Neuron (in vitro differentiated cells): ENCODE data around the gene CHTF8.
"Not testable (repeated sequence)": the region's sequence is repeated elsewhere in the genome, so short reads cannot be mapped to it uniquely, and the experiment has no call there.

Experiments
- H2AFZ ChIP-seq: one replicate; pipeline ENCODE4 v1.6.1; 2013; ENCODE audit warnings: low read depth, mild to moderate bottlenecking, inconsistent platforms, low read length, moderate library complexity
- H3K27me3 ChIP-seq: one replicate; pipeline ENCODE4 v1.6.1; 2013; ENCODE audit warnings: low read length; ENCODE audit not compliant: insufficient read depth
- H3K36me3 ChIP-seq: one replicate; pipeline ENCODE4 v1.6.1; 2013; ENCODE audit warnings: low read length; ENCODE audit not compliant: insufficient read depth
- H3K4me1 ChIP-seq: one replicate; pipeline ENCODE4 v1.6.1; 2013; ENCODE audit warnings: low read length; ENCODE audit not compliant: insufficient read depth
- H3K4me3 ChIP-seq: 2 replicates; pipeline ENCODE4 v1.5.1; 2013; ENCODE audit warnings: mild to moderate bottlenecking, low read length, moderate library complexity
- H3K9me3 ChIP-seq: one replicate; pipeline ENCODE4 v1.6.1; 2013; ENCODE audit warnings: low read length

The CHTF8 gene

DNA sequence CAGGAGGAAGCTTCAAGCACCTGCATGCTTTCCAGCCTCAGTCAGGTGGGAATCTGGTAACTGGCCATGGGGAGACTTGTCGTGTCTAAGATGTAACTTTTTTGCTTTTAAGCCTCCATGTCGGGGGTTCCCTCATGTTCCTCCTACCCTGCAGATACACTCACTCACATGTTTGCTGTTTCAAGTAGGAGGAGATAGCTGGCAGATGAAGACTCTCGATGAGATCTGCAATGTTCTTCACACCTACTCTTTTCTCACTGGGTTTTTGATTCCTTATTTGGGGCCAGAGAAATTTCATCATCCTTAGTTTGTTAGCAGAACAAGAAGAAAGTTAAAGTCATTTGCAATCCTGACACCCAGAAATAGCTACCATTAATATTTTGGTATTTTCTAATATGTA, 24.8 kb upstream of the CHTF8 start:
- Histone ChIP-seq H3K9me3 (no peaks in the 10 kb centered on the region), H3K36me3 (peaks cover 78% of the 10 kb centered on the region), H3K4me3 (no peak overlapping the region)

DNA sequence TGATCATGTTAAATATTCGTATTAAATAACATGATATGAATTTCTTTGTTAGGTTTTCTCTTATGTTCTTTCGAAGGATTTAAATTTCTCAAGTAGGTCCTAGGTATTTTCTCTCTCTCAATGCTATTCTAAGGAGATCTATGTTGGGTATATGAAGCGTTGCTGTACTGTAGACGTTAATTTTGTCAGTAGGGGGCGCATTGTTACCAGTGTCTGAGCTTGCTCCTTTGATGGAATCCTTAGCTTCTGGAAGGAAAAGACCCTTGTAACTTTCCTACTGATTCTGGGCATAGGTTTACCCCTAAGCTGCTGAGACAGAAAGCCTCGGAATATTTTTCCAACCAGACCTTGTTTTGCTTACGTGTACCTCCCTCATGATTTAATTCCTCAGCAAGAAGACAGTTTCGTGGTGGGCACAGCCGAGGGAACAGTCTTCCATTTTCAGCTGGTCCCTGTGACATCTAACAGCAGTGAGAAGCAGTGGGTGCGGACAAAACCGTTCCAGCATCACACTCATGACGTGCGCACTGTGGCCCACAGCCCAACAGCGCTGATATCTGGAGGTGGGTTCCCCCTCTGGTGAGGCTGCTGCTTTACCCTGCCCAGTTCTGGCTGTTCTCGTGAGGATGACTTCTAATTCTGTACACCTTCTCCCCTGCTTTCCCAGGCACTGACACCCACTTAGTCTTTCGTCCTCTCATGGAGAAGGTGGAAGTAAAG, 17.9 kb upstream of the CHTF8 start:
- Histone ChIP-seq H3K36me3 (peaks cover 56% of the 10 kb centered on the region), H3K4me1 (no peaks in the 10 kb centered on the region), H3K4me3 (no peak overlapping the region), H3K27me3 (no peaks in the 10 kb centered on the region), H3K9me3 (no peaks in the 10 kb centered on the region), H2AFZ (no peak overlapping the region)

More for the DNA sequence above, 24.8 kb upstream of the CHTF8 start:
- H3K27me3 ChIP-seq: no peaks in the 10 kb centered on the region
- H2AFZ ChIP-seq: no peak overlapping the region
- no peaks in the 10 kb centered on the region for H3K4me1 ChIP-seq

DNA sequence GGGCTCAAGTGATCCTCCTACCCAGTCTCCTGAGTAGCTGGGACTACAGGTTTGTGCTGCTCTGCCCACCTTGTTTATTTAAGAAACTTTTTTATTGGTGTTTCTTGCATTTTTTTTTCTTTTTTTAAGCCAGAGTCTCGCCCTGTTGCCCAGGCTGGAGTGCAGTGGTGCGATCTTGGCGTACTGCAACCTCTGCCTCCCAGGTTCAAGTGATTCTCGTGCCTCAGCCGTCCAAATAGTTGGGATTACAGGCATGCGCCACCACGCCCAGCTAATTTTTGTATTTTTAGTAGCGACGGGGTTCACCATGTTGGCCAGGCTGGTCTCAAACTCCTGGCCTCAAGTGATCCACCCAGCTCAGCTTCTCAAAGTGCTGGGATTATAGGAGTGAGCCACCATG, 17.2 kb upstream of the CHTF8 start:
- H3K4me3 ChIP-seq, H2AFZ ChIP-seq, H3K4me1 ChIP-seq, H3K9me3 ChIP-seq, H3K27me3 ChIP-seq: not testable (repeated sequence)
- peaks cover 54% of the 10 kb centered on the region for H3K36me3 ChIP-seq

DNA sequence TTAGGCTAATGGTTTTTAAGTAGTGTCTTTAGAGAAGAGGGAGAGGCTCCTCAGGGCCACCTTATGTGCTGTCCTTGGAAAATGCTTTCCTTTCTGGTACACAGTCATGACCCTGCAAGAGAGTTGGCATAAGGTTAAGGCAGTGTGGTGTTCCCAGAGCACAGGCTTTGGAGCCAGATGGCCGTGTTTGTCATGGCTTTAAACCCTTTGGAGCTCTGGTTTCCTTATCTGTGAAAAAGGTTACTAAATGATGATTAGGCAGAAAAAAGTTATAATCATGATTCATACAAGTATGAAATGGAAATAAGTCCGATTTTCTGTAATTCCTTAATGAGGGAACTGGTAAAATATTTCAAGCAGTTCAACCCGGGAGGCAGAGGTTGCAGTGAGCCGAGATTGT, 13.3 kb upstream of the CHTF8 start:
- no peaks in the 10 kb centered on the region for H3K4me1 ChIP-seq
- H2AFZ ChIP-seq: no peak overlapping the region
- no peak overlapping the region for H3K4me3 ChIP-seq
- no peaks in the 10 kb centered on the region for H3K9me3 ChIP-seq
- peaks cover 58% of the 10 kb centered on the region for H3K36me3 ChIP-seq
- H3K27me3 ChIP-seq: no peaks in the 10 kb centered on the region

DNA sequence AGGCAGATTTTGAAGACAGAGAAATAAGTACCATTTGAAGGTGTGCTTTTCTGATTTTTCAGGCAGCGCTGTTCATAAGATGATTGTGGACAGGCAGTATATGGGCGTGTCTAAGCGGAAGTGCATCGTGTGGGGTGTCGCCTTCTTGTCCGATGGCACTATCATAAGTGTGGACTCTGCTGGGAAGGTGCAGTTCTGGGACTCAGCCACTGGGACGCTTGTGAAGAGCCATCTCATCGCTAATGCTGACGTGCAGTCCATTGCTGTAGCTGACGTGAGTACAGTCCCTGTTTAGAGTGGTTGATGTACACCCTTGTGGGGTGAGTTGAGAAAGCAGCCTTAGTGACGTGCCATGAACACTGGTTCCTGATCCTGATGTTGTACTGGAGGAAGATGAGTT, 10.7 kb upstream of the CHTF8 start:
- no peak overlapping the region for H2AFZ ChIP-seq
- no peaks in the 10 kb centered on the region for H3K4me1 ChIP-seq
- H3K9me3 ChIP-seq: no peaks in the 10 kb centered on the region
- no peaks in the 10 kb centered on the region for H3K27me3 ChIP-seq
- no peak overlapping the region for H3K4me3 ChIP-seq
- peaks cover 73% of the 10 kb centered on the region for H3K36me3 ChIP-seq

DNA sequence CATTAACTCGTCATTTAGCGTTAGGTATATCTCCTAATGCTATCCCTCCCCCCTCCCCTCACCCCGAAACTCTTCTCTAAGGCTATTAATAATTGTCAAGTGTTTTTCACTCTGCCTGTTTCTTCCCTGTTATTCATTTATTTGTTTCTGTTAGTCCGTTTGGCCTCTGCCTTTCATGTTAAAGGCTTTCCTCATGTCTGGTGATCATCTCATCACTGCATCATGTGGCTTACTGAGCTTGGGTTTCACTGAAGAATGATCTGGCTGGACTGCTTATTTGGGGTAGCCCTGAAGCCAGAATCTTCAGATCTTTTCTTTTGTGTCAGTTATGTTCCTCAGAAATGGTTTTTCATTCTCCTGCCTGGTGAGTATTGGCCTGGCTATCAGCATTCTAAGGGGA, 9.5 kb upstream of the CHTF8 start:
- Histone ChIP-seq H3K4me1 (no peaks in the 10 kb centered on the region), H3K9me3 (no peaks in the 10 kb centered on the region), H3K27me3 (no peaks in the 10 kb centered on the region), H3K36me3 (peaks cover 83% of the 10 kb centered on the region), H3K4me3 (no peak overlapping the region), H2AFZ (no peak overlapping the region)

DNA sequence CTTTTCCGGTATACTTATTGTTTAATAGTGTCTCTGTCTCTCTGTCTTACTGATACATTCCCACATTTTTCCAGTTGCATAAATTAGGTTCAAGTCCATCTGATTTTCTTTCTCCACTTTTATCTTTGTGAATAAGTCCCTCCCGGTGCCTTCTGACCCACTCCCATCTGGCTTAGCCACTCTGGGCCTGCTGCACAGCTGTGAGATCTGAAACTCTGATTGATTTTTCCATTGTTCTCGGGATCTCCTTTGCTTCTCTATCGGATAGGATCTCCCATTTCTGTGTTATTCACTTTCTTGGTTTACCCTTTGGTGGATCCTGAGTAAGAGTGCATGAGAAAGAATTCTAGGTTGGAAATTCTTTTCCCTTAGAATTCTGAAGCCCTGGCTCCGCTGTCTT, 8.6 kb upstream of the CHTF8 start:
- H3K27me3 ChIP-seq: no peaks in the 10 kb centered on the region
- no peaks in the 10 kb centered on the region for H3K4me1 ChIP-seq
- no peaks in the 10 kb centered on the region for H3K9me3 ChIP-seq
- H3K36me3 ChIP-seq: peaks cover 85% of the 10 kb centered on the region
- no peak overlapping the region for H2AFZ ChIP-seq
- H3K4me3 ChIP-seq: no peak overlapping the region

DNA sequence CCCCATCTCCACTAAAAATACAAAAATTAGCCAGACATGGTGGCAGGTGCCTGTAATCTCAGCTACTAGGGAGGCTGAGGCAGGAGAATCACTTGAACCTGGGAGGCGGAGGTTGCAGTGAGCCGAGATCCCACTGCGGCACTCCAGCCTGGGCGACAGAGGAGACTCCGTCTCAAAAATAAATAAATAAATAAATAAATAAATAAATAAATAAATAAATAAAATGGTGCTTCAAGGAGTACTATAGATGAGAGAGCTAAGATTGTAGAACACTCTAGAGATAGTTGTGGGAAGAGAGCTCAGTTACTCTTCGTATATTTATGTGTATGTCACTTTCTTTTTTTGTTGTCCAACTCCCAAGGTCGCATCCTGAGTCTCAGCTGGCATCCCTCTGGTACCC, 7.1 kb upstream of the CHTF8 start:
- not testable (repeated sequence) for H2AFZ ChIP-seq, H3K9me3 ChIP-seq, H3K4me1 ChIP-seq, H3K4me3 ChIP-seq, H3K27me3 ChIP-seq
- H3K36me3 ChIP-seq: peaks cover 81% of the 10 kb centered on the region

DNA sequence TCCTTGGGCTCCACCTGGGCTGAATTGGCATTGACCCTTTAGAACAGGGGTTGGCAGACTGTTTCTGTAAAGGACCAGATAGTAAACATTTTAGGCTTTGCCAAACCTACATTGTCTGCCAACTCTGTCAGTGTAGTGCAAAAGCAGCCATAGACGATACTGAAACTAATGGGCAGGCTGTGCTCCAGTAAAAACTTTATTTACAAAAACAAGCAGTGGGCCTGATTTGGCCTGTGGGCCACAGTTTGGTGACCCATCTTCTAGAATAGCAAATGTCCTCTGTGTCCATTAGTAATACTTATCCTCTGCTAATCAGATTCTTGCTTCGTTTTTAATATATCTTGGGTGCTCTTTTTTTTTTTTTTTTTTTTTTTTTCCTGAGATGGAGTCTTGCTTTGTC, 6.2 kb upstream of the CHTF8 start:
- peaks cover 6% of the 10 kb centered on the region for H3K4me1 ChIP-seq
- no peaks in the 10 kb centered on the region for H3K27me3 ChIP-seq
- H3K36me3 ChIP-seq: peaks cover 74% of the 10 kb centered on the region
- H3K4me3 ChIP-seq: no peak overlapping the region
- H2AFZ ChIP-seq: no peak overlapping the region
- H3K9me3 ChIP-seq: no peaks in the 10 kb centered on the region

DNA sequence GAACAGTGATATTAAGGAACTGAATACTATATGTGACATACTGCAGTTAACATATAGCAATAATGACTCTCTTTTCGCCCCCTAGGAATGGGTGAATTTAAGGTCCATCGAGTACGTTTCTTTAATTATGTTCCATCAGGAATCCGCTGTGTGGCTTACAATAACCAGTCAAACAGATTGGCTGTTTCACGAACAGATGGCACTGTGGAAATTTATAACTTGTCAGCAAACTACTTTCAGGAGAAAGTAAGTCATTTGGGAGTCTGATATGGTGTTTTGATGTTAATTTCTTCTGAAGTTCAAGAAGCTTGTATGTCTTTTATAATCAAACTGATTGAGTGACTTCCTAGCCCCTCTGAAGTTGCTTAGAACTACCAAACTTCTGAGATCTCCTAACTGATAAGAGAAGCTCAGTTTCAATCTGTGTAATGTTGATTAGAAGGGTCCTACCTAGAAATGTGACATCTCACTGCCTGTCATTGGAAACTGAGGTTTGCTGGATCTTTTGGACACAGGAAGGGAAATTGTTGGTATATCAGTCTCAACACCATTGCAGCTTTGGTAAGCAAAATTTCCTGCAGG, 1.1 kb upstream of the CHTF8 start:
- peaks cover 27% of the 10 kb centered on the region for H3K4me1 ChIP-seq
- no peak overlapping the region for H2AFZ ChIP-seq
- H3K4me3 ChIP-seq: peak overlapping the region; percentile 97
- H3K27me3 ChIP-seq: no peaks in the 10 kb centered on the region
- H3K36me3 ChIP-seq: peaks cover 45% of the 10 kb centered on the region
- H3K9me3 ChIP-seq: no peaks in the 10 kb centered on the region

DNA sequence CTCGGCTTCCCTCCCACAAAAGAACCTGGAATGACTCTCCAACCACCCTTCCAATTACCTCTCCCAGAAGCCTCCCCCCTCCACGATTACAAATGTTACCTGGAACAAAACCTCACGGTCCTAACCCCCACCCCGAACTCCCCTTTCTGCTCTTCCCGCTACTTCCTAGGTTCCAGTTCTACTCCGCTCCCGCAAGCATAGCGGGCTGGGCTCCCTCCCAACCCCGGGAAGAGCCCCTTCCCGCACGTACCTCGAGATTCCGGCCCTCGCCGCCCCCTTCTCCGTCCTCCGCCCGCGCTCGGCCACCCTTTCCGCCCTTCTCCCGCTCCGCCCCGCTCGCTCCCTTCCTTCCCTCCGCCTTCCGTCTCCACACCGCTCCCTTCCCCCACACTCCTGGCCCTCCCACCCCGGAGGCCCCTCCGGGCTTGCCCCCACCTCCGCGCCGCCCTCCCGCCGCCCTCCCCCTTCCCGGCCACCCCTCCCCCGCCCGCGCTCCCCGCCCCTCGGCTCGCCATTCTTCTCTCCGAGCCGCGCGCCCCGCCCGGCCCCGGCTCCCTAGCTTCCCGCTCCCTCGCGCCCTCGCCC, 457 bp downstream of the CHTF8 start:
- Histone ChIP-seq H3K4me1 (peaks cover 27% of the 10 kb centered on the region), H2AFZ (no peak overlapping the region), H3K27me3 (no peaks in the 10 kb centered on the region), H3K4me3 (peak overlapping the region; percentile 97), H3K36me3 (peaks cover 32% of the 10 kb centered on the region), H3K9me3 (no peaks in the 10 kb centered on the region)

DNA sequence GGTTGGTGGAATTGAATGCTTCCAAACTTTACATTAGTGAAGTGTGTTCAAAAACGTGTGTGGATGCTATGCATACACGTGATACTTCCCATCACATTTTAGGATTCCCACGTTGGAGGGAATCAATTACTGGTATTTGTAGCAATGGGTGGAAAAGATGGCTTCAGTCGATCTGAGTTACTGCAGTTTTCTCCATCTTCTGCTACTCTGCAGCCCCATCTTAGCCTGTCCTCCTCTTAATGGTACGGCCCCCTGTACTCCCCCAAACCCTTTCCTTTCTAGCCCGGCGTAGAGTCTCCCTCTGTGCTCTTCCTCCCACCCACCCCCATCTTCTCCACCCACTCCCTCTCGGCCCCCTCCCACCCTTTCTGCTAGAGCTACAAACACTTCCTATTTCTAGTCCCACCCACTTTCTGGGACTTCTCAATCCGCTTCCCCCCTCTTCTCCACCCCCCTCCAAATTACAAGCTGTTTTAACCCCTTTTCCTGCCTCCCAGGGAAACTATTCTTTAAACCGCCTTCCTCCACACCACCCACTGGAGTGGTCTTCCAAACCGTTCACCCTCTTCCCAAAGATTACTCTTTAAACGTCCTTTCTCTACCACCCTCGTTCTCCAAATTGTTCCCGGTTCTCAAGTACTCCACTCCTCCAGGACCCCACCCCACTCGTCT, 1.1 kb downstream of the CHTF8 start:
- Histone ChIP-seq H3K4me3 (peak overlapping the region; percentile 97), H3K27me3 (no peaks in the 10 kb centered on the region), H3K4me1 (peaks cover 27% of the 10 kb centered on the region), H2AFZ (no peak overlapping the region), H3K9me3 (no peaks in the 10 kb centered on the region), H3K36me3 (peaks cover 26% of the 10 kb centered on the region)

DNA sequence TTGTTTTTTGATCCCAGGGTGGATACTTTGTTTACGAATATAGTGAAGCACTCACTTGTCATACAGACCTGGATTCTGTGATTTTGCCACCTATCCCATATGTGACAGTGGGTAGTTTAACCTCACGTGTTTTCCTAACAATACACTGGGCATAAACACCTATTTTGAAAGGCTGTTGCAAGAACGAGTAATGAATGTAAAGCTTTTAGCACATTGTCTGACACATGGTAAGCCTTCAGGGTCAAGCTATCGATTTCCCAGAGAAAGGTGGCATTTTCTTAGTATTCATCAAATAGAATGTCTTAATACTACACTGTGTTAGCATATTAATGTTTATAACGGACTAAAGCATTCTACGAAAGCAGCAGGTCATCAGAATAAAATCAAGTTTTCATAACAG, 1.9 kb downstream of the CHTF8 start:
- Histone ChIP-seq H3K27me3 (no peaks in the 10 kb centered on the region), H2AFZ (no peak overlapping the region), H3K4me1 (peaks cover 27% of the 10 kb centered on the region), H3K4me3 (peak overlapping the region; percentile 97), H3K9me3 (no peaks in the 10 kb centered on the region), H3K36me3 (peaks cover 24% of the 10 kb centered on the region)
